GM18909 (cell line): ENCODE results near the gene PAX5.

Experiments
- ATAC-seq: cut with Tn5 transposase; IDR thresholded peaks from one replicate; pipeline ENCODE4 v1.9.1; 2021; ENCODE audit warnings: mild to moderate bottlenecking; ENCODE audit not compliant: unreplicated experiment, poor library complexity

PAX5 gene

GRCh38 chr9:36823934-36824333 lies 210.1 kb downstream of the PAX5 start:
- no peak for ATAC-seq

DNA sequence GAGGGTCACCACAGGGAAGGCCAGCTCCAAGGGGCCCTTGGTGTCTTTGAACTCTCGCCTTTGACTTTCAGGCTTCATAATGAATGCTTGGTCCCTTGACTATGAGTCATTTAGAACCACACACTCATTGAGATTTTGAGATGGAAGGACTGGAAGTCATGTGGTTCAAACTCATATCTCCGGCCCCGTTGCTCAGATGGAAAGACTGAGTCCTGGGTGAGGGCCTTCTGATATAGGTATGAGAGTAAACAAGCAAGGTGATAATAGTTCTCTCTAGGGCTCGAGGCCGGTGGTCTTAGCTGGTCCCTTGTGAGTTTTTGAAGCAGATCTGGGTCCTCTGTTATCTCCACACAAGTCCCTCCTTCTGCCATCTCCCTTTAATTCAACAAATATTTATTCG lies 210.6 kb downstream of the PAX5 start:
- ATAC-seq = no peak

- ATAC-seq = no peak
Measured at GRCh38 chr9:36822201-36822600, 211.9 kb downstream of the PAX5 start.

DNA sequence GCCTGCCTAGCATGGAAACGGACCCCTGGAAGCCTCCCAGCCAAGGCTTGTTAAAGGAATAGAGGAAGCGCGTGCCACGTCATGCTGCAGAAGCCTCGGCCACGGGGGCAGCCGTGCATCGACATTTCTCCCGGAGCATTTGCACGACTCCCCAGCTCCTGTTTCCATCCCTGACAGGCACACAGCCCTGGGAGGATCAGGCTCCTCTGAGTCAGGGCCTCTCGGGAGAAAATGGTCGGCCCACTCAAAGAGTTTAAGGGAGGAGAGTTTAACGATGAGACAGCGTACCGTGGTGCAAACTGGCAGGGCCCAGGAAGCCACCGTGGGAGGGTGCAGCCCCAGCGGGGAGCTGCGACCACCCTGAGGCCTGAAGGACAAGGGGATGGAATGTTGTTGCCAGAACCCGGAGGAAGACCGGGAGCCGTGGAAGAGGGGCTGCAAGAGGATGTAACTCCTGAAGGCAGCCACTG lies 213.6 kb downstream of the PAX5 start:
- no peak for ATAC-seq

DNA sequence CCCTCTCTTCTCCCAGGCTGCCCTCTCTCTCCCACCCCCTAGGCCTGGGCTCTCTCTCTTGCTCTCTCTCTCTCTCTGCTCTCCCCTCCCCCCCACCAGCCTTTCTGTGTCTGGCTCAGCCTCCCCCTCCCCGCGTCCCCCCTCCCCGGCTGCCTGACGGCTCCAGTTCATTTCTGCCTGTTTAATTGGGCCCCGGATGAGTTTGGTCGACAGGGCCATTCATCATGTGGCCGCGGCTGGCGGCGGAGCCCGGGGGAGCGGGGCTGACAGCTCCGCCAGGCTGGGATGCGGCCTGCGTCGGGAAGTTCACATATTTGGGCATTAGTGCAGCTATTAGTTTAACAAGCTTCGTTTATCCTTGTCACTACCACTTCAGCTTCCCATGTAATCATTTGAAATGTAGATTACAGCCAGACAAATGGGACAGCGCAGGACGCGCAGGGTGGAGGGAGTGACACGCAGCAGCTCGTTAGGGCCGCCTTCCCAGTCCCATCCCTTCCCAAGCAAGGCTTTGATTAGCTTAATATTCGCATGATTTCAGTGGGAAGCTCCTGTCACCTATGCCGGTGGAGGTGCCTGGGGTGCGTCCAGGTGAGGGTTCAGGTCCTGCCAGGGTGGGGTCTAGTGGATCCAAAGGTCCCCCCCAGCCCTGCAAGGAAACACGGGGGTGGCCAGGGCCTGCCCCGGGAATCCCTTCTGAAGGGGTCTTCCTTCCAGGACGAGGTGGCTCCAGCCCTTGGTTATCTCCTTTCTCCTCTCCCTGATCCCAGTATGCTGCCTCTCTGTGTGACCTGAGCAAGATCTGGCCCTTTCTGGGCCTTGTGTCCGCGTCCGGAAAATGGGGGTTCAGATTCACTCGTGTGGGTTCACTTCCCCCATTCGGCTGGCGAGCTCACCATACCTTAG lies 214.8 kb downstream of the PAX5 start:
- ATAC-seq = no peak

- no peak for ATAC-seq
Measured at GRCh38 chr9:36818242-36818938, 215.7 kb downstream of the PAX5 start.

DNA sequence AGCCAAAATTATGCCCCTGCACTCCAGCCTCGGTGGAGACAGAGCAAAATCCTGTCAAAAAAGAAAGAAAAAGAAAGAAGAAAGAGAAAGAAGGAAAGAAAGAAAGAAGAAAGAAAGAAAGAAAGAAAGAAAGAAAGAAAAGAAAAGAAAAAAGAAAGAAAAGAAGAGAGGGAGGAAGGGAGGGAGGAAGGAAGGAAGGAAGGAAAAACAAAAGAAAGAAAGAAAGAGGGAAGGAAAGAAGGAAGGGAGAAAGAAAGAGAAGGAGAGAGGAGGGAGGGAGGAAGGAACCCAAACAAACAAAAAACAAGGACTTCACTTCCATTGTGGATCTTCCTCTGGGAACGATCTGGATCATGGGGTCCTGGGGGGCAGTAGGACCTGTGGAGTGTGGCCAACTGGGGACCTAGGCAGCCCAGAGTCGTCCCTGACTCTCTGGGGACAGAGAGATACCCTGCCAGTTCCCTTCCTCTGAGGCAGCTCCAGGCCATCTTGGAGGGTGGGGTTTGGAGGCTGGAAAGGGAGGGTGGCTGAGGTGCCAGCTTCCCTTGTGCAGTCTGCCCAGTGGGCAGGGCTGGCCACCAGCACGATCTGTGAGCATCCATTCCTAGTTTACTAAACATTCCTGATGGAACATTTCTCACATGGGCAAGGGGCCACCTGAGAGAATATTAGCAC lies 216.8 kb downstream of the PAX5 start:
- no peak for ATAC-seq

GRCh38 chr9:36816371-36816770 lies 217.7 kb downstream of the PAX5 start:
- no peak for ATAC-seq

GRCh38 chr9:36815566-36816348 lies 218.3 kb downstream of the PAX5 start:
- no peak for ATAC-seq

GRCh38 chr9:36815023-36815422 lies 219.0 kb downstream of the PAX5 start:
- ATAC-seq = no peak

GRCh38 chr9:36813154-36813553 lies 220.9 kb downstream of the PAX5 start:
- no peak for ATAC-seq

DNA sequence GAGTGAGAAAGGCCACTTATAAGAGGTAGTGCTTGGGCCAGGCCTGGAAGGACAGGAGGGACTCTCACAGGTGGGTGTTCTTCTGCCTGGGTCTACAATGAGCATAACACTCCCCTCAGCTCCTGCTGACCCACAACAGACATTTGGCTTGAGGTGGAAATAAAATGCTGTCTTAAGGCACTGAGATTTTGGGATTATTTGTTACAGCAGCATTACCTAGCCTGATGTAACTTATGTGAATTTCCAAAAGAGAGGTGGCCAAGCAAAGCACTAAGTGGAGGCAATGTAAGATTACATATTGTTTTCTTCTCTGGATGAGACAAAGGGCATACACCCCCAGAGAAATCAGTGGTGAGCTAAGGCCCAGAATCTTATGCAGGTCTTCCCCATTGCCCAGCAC lies 221.5 kb downstream of the PAX5 start:
- no peak for ATAC-seq

- ATAC-seq = no peak
Measured at GRCh38 chr9:36808251-36808650, 225.8 kb downstream of the PAX5 start.

GRCh38 chr9:36803961-36804360 lies 230.1 kb downstream of the PAX5 start:
- ATAC-seq = no peak

DNA sequence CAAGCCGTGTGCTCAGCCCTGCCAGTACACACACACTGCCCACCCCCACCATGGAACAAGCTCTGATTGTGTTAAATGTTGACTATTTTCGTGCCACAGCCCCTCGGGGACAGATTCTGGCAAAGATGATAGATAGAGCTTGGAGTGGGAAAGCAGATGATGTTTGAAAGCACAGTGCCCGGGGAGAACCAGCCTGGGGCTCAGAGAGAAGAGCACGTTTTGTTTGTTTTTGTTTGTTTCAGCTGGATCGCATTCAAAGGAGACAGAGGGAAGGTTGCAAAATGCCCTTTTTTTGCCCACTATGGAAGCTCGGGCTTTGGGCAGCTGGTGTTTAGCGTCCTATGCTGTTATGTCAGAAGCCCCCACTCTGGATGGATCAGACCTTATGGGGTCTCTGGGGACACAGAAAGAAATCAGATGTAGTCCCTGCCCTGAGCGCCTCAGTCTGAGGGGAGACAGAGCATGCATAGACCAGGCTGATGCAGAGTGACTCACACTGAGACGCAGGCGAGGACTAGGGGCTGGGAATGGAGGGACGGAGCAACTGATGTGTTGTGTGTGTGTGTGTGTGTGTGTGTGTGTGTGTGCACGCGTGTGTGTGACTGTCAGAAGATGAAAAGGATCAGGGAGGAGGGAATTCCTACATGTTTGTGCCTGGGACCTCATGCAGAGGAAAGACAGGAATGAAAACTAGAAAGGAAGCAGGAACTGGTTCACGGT lies 231.7 kb downstream of the PAX5 start:
- no peak for ATAC-seq

DNA sequence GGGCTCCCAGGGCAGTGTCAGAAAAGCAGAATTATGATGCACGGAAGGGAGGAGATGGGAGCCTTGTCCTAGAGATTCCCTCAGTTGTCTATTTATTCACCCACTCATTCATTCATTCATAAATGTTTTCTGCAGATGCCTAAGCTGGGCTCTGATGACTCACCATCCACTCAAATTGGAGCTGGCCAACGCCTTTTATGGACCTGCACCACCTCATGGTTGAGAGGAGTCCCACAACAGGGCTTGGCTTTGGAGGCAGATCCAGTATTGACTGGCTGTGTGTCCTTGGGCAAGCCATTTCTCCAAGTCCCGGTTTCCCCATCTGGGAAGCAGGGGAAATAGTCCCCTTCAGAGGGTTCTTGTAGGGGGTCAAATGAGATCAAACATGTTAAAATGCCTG lies 233.6 kb downstream of the PAX5 start:
- no peak for ATAC-seq

GRCh38 chr9:36798350-36799065 lies 235.6 kb downstream of the PAX5 start:
- ATAC-seq = no peak

GRCh38 chr9:36797471-36798220 lies 236.4 kb downstream of the PAX5 start:
- ATAC-seq = no peak
